NCI-H446 treated with DMSO at 0.1 percent for 48 hours (cell line): ENCODE results near the gene DRD2.
A peak's percentile ranks its signal among the peaks of the same experiment; 100 is the strongest.
"Not testable (repeated sequence)": the region's sequence is repeated elsewhere in the genome, so short reads cannot be mapped to it uniquely, and the experiment has no call there.

ENCODE experiments used
- DNase-seq: peaks from one replicate; lab custom pipeline; 2025; lab: John Stamatoyannopoulos, UW

DRD2 gene

GRCh38 chr11:113475160-113475761, at the start of gene DRD2:
DRD2 (minus strand) TSS chr11:113475398; CDS start chr11:113424651, 50,747 bp downstream.
- no peak for DNase-seq

- not testable (repeated sequence) for DNase-seq
Observed at GRCh38 chr11:113523906-113524305, 48.7 kb upstream of the DRD2 start.

DNA sequence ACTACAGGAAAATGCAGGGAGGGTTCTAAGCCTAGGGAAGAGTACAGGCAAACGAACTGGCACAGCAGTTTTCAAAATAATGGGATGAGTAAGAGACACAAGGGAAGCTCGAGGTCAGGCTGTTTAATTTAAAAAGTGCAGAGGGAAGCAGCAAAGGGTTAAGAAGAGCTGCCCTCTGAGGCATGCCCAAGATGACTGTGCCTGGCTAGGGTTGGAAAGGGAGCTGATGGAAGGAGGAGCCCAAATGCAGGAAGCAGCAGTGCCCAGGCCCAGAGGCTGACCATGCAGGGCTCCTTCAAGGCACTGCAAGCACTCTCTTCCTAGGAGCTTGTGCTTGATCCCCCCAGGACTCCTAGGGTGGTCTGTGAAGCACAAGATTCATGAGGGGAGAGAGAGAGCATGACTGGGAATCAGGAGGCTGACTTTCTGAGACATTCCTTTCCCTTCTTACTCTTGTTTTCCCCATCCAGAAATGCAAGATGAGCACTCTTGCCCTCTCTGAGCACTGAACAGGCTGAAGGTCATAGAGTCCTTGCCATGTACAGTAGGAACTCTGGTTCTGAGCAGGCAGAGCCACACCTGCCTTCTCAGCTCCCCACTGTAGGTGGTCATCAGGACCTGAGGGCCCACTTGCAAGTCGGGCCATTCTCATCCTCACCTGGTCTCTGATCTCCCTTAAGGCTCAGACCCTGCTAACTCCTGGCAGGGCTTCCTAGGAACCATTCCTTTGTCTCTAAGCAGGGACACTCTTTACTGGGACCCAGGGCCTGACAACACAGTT, 46.7 kb upstream of the DRD2 start:
- DNase-seq = no peak

- DNase-seq = peak; percentile 20
Observed at GRCh38 chr11:113519989-113520613, 44.9 kb upstream of the DRD2 start.

DNA sequence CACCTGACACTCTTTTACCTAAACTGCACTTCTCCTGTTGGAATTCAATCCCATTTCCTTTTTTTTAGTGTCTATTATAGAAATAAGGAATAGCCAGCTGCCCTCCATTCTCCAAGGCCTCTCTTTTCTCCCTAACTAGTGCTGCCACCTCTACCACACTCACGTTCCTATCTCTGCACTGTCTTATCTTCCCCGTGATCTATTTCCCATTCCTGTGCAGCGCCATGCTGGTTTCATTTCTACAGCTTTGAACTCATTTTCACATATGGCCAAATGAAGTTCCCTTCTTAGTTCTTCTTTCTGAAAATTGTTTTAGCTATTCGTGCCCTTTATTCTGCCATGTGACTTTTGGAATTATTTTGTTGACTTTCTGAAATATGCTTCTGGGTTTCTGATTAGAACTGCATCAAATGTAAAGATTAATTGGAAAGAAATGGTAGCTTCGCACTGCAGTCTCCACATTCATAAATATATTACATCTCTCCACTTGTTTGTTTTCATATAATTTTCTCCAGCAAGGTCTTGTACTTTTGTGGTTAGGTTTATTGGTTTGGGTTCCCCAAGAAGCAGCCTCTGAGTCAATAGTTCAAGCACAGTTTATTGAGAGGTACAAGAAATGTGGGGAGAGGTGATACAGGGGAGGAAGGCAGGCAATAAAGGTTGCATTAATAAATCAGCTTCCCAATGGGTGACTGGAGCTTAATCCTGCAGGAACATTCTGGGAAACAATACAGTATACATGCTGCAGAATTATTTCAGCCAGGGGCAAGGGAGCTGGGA, 43.7 kb upstream of the DRD2 start:
- DNase-seq = no peak

- DNase-seq = no peak
Observed at GRCh38 chr11:113517361-113517760, 42.2 kb upstream of the DRD2 start.

DNA sequence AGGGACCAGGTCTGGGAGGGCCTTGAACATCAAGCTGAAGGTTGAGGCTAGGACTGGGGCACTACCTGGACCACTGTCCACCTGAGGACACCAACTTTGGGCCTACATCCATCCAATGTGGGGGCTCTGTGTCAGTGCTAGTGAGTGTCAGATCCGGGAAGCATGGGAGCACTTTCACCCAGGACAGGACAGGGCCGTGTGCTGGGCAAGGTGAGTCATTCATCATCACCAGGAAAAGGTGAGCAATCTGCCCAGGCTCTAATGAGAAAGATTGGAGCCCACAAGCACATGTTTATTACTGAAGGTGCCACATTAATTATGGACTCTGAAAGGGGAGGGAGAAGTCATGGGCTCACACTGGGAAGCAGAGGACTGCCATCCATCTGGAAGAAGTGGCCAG, 39.7 kb upstream of the DRD2 start:
- DNase-seq = no peak

- DNase-seq = no peak
Observed at GRCh38 chr11:113507341-113507740, 32.1 kb upstream of the DRD2 start.

GRCh38 chr11:113506893-113507292, 31.7 kb upstream of the DRD2 start:
- no peak for DNase-seq

- DNase-seq = no peak
Observed at GRCh38 chr11:113506461-113506860, 31.3 kb upstream of the DRD2 start.

DNA sequence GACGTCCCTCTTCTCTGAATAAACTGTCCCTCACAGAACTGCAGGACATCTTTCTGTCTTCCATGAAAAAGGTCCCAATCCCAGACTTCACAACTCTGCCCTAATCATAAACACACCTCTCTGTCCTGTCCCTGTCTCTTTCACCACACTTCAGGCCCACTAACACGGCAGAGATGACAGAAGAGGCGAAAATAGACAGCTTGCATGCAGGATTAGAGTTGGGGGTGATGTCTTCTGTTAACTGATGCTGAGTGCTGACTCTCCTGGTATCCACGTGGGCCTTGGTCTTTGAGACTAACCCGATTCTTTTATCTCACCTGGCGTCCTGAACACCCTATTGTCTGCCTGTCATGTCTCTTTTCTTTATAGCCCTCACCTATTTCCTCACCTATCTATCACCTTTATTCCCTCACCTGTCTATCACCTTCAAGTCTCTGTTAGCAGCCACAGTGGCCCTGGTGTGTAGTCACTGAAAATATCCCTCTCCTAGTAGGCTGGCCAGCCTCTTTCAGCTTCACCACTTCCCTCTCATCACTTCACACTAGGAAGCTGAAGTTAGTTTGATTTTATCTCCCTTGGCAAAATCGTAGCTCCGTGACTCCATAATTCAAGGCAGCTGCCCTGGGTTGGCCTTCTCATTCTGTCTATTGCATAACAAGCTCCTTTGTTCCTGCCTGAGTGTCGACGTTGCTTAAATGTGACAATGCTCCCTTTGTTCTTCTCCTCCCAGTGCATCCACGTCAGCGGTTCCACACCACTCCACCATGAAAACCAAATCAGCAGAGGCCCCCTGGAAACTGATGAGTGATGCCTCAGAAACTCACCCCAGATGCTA, 30.6 kb upstream of the DRD2 start:
- no peak for DNase-seq

GRCh38 chr11:113505046-113505445, 29.8 kb upstream of the DRD2 start:
- no peak for DNase-seq

DNA sequence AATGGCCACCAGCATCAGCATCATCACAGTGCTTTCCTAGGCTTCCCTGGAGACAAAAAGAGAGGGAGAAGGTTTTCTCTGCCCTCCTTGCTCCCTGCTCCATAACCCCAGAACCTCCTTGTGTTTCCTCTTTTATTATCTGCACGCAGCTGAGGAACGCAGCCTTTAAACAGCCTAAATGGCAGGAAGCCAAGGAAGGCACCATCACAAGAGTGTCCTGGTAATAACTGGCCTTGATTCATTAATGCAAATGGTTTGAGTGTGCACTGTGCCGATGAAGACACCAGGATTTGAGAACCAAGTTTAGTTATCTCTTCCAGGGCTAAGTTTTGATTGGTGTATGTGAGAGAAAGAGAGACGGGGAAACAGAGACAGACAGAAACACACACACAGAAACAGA, 29.4 kb upstream of the DRD2 start:
- no peak for DNase-seq

GRCh38 chr11:113504071-113504470, 28.9 kb upstream of the DRD2 start:
- DNase-seq = no peak

DNA sequence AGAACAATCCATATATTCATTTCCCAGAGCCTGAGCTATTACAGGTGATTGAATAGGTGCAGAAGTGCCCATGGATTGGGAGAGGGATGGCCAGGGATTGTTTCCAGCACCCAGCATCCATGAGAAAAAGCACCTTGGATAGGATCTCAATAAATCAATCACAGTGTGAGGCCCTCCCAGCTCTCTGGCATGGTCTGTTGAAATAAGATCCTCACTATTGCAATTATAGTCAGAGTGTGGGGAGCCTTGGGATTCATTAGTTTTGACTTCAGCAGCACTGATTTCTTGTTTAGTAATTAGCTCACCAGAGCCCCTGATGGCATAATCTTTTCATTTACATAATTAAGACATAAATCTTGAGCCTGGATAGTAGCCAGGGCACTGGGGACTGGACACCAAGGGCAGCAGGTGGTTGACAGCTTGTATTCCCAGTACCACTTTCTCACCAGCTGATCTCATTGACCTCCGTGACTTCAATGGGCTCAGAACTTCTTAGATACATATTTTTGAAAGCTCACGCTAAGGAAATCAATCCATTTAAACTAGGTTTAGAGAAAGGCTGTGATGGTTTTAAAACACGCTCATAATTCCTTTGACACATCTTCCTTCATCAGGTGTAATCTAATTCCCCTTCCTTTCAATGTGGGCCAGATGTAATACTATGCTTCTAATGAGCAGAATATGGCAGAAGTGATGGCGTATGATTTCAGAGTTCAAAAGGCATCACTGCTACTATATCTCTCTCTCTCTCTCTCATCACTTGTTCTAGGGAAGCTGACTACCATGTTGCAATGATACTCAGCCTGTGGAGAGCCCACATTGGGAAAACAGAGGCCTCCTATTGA, 22.1 kb upstream of the DRD2 start:
- DNase-seq = no peak

- no peak for DNase-seq
Observed at GRCh38 chr11:113496026-113496651, 20.9 kb upstream of the DRD2 start.

- no peak for DNase-seq
Observed at GRCh38 chr11:113494021-113494420, 18.8 kb upstream of the DRD2 start.

DNA sequence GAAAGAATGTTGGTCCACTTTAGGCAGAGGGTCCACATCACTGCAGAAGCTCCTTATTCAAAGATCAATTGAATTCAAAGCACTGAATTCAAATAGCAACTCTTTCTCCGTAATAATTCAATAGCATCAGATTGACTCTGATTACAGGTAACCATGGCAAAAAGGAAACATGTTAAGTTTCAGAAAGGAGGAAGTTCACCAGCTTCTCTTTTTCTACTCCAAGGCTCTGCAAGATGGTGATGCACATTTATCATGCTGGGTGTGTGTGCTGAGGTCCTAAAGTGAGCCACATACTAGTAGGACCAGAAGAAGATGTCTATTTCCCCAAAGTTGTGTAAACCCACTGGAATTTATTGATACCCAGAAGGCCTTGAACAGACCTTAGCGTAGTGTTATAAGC, 18.0 kb upstream of the DRD2 start:
- no peak for DNase-seq

- DNase-seq = peak; percentile 53
Observed at GRCh38 chr11:113488931-113489351, 13.7 kb upstream of the DRD2 start.

DNA sequence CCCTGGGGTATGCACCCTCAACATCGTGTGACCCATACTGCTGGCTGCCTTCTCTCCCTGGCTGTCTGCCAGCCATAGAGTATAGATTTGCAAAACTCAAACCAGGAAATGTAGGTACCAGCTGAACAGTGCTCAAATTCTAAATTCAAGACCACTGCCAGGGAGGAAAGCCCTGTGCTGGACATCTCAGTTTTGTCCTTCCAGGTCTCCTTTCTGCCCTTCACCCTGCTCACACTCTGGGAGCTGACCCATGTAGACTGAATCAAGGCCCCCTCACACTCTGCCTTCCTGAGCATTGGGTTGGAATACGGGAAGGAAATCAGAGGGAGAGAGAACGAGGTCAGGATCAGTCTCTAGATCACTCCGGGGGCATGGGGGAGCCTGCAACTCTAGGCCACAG, 12.4 kb upstream of the DRD2 start:
- DNase-seq = no peak
